K562 (cell line): Measurements from ENCODE around the gene SHOC1. TPM values are rescaled to one million over a fixed set of nuclear protein-coding genes. Genes with fewer than 3 reads are reported as not detected.

Experiments
- ATAC-seq: fragments of 200-7000 bp; cut with Tn5 transposase; 3 replicates; pipeline ENCODE4 v1.9.1; 2020; ENCODE audit warnings: moderate library complexity
- BruUV-seq: library from RNA; stranded (reverse); fragments of 400-500 nt; replicated peaks from 2 replicates; lab custom pipeline; 2021; lab: Mats Ljungman, UMichigan
- CTCF ChIA-PET: fragments of 300-600 bp; formaldehyde crosslinking; extraction: SDS; loops from one replicate; lab custom pipeline; 2021; ENCODE audit warnings: low intra/inter-chr PET ratio; lab: Yijun Ruan, JAX
- POLR2A ChIA-PET: fragments of 300-600, 350-650 bp; sonication (Branson Sonifier 250); formaldehyde crosslinking; extraction: SDS; loops from one replicate; lab custom pipeline; 2021; ENCODE audit warnings: antibody characterized with exemption, inconsistent platforms; lab: Yijun Ruan, JAX
- DNase-seq, 4 experiments: peaks; one replicate each; pipeline versions ENCODE4 v3.0.0 to v3.0.0-alpha.2; 2011 to 2018; ENCODE audit warnings: low spot score in 3 of 4, mixed read lengths in 3 of 4; ENCODE audit errors: extremely low read depth in 1 of 4
- FAIRE-seq: peaks from 2 replicates; lab custom pipeline; 2011; peaks lifted over from hg19 to GRCh38; lab: Jason Lieb, UNC
- H2AFZ ChIP-seq: 2 replicates; pipeline ENCODE4 v1.6.0; 2011; ENCODE audit warnings: low read depth, low read length, control low read depth, inconsistent platforms
- H3K27ac ChIP-seq: fragments of 200-600 bp; 3 replicates; pipeline ENCODE4 v1.8.0; 2011; ENCODE audit warnings: low read depth, mild to moderate bottlenecking, control low read depth, inconsistent platforms, low read length, moderate library complexity, mixed read lengths; ENCODE audit errors: extremely low read depth
- H3K27me3 ChIP-seq, 2 experiments: fragments of 300-600 bp in 1 of 2; 2 replicates in 1 of 2; 3 replicates in 1 of 2; pipeline versions ENCODE4 v1.6.0 to v1.8.0; 2011; ENCODE audit warnings: inconsistent platforms in 2 of 2, low read length in 2 of 2, mild to moderate bottlenecking in 1 of 2, mixed read lengths in 1 of 2, moderate library complexity in 1 of 2; ENCODE audit not compliant: control insufficient read depth in 2 of 2, insufficient read depth in 2 of 2
- H3K36me3 ChIP-seq: fragments of 300-600 bp; 3 replicates; pipeline ENCODE4 v1.8.0; 2011; ENCODE audit warnings: mild to moderate bottlenecking, low read length, inconsistent platforms; ENCODE audit not compliant: control insufficient read depth, insufficient read depth
- H3K4me1 ChIP-seq, 2 experiments: fragments of 200-600 bp in 1 of 2; replicated peaks in 1 of 2; 2 replicates in 1 of 2; 3 replicates in 1 of 2; pipeline versions ENCODE4 v1.5.1 to v1.8.0; 2011; ENCODE audit warnings: inconsistent platforms in 2 of 2, low read length in 2 of 2, mild to moderate bottlenecking in 1 of 2, mixed read lengths in 1 of 2, moderate library complexity in 1 of 2; ENCODE audit not compliant: control insufficient read depth in 2 of 2, insufficient read depth in 2 of 2
- H3K4me2 ChIP-seq: 2 replicates; pipeline ENCODE4 v1.6.1; 2011; ENCODE audit warnings: low read length, control low read depth, inconsistent platforms, mixed read lengths; ENCODE audit not compliant: insufficient read depth
- H3K4me3 ChIP-seq: fragments of 200-600 bp; sonication (generic), shearing (Covaris generic); 2 replicates; pipeline ENCODE4 v1.5.1; 2016; ENCODE audit warnings: control low read depth, inconsistent platforms
- H3K79me2 ChIP-seq: fragments of 200-600 bp; 3 replicates; pipeline ENCODE4 v1.8.0; 2011; ENCODE audit warnings: low read length, inconsistent platforms; ENCODE audit not compliant: control insufficient read depth, insufficient read depth
- H3K9ac ChIP-seq, 2 experiments: 2 replicates each; pipeline versions ENCODE4 v1.6.0 to v1.6.1; 2011; ENCODE audit warnings: low read depth in 2 of 2, low read length in 2 of 2, control low read depth in 1 of 2, inconsistent platforms in 1 of 2, mild to moderate bottlenecking in 1 of 2, mixed read lengths in 1 of 2; ENCODE audit not compliant: insufficient read depth in 1 of 2
- H3K9me1 ChIP-seq: one replicate; pipeline ENCODE4 v1.6.0; 2011; ENCODE audit warnings: inconsistent platforms, mild to moderate bottlenecking, low read length, moderate library complexity; ENCODE audit not compliant: control insufficient read depth, insufficient read depth
- H3K9me3 ChIP-seq: replicated peaks from 2 replicates; pipeline ENCODE4 v1.5.1; 2011; ENCODE audit warnings: low read depth, low read length, inconsistent platforms; ENCODE audit not compliant: control insufficient read depth, insufficient read depth
- H4K20me1 ChIP-seq: replicated peaks from 2 replicates; pipeline ENCODE4 v1.6.1; 2011; ENCODE audit warnings: low read length, inconsistent platforms, mixed read lengths; ENCODE audit not compliant: control insufficient read depth, insufficient read depth
- CREBBP ChIP-seq: IDR thresholded peaks from one replicate; pipeline ENCODE4 v1.6.1; 2012; ENCODE audit warnings: low read depth, mild to moderate bottlenecking, control low read depth, inconsistent platforms, low read length
- ELF4 ChIP-seq: fragments of 450-650 bp; formaldehyde crosslinking; IDR thresholded peaks from 2 replicates; pipeline ENCODE4 v1.4.0; 2022; ENCODE audit warnings: missing genetic modification characterization
- PURB ChIP-seq: sonication (generic); formaldehyde crosslinking; IDR thresholded peaks from 2 replicates; pipeline ENCODE4 v1.9.0; 2021; ENCODE audit warnings: low read depth, mild to moderate bottlenecking, missing genetic modification reagents
- STAT5A ChIP-seq: IDR thresholded peaks from 2 replicates; pipeline ENCODE4 v1.6.1; 2012; ENCODE audit warnings: low read length, inconsistent platforms, borderline replicate concordance
- ZBTB17 ChIP-seq: fragments of 450-650 bp; formaldehyde crosslinking; IDR thresholded peaks from 2 replicates; pipeline ENCODE4 v1.4.0; 2020; ENCODE audit warnings: mild to moderate bottlenecking
- ZNF184 ChIP-seq: sonication (generic); formaldehyde crosslinking; IDR thresholded peaks from 2 replicates; pipeline ENCODE4 v1.5.0; 2020; ENCODE audit warnings: missing genetic modification reagents
- WGBS: fragments of 100-300 bp; shearing (Covaris generic); methylation state at CpG from one replicate; pipeline ENCODE4 v1.1.6; 2016; ENCODE audit warnings: low coverage, mixed read lengths; ENCODE audit not compliant: insufficient coverage; ENCODE audit errors: missing lambda C conversion rate; 5-methylcytosine and 5-hydroxymethylcytosine counted together
- in situ Hi-C: fragments of 300-500 bp; cut with MboI; formaldehyde crosslinking; loops from 4 replicates; pipeline ENCODE4 v1.15.0; 2018; ENCODE audit warnings: inconsistent platforms, mixed read lengths
- intact Hi-C: fragments of 100-400 bp; cut with micrococcal nuclease; formaldehyde crosslinking; loops from 2 replicates; pipeline ENCODE4 v1.14.2; 2022
- polyA plus RNA-seq, 8 experiments: library from polyadenylated mRNA; depleted of rRNA in 4 of 8; stranded (reverse) in 5 of 8; unstranded in 3 of 8; fragments of >200 nt; fragmentation: Nextera tagmentation in 2 of 8; fragmentation: Illumina TruSeq in 1 of 8; extraction: Ambion mirVana in 2 of 8; extraction: Trizol in 1 of 8; gene quantifications; 2 replicates each; pipeline versions ENCODE4 v1.2.1 to v1.2.3, GENCODE V29; 2011 to 2014; ENCODE audit warnings: inconsistent platforms in 1 of 8, missing spikeins in 1 of 8
- total RNA-seq, 7 experiments: library from RNA; depleted of rRNA in 6 of 7; stranded (reverse); fragments of >200 nt in 6 of 7; fragmentation: Illumina TruSeq in 2 of 7; extraction: Trizol in 2 of 7; gene quantifications; 2 replicates each; pipeline versions ENCODE4 v1.2.1 to v1.2.3, GENCODE V29; 2011 to 2021; ENCODE audit warnings: low replicate concordance in 1 of 7
- TF ChIP-seq, protein P1 (sequence below): fragments of 200-400 bp; formaldehyde crosslinking; IDR thresholded peaks from 2 replicates; pipeline ENCODE4 v1.6.1; 2017; ENCODE audit warnings: mild to moderate bottlenecking, low read depth, low read length, moderate library complexity

Gene SHOC1
- total and polyA plus RNA-seq, 9 of the 15 experiments (the other 6 are each of a cell fraction or from before 2014, with no cell fraction given), result 0.03 to 0.09 (median 0.04) TPM; not detected in 6

DNA sequence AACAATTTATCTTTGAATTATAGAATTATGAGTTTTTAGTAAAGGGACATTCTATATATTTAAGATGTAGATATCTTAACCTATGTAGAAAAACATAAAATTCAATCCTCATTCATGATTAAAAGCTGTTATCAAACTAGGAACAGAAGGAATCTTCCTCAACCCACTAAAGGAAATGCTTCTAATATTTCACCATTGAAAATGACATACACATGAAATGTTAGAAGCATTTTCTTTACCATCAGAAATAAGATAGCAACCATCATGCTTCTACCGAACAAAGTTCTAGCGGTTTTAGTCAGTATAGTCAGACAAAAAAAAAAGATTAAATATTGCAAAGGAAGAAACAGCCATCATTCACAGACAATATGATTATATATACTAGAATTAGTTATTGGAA is 32.2 kb downstream of the SHOC1 start:
- 0% methylated on average over 2 of the region's 2 CpGs for WGBS
- POLR2A ChIA-PET, result no interaction called here
- Histone ChIP-seq H3K27me3 (no peaks in the 10 kb centered on the region), H3K9me3 (no peaks in the 10 kb centered on the region; the same call in 1 of the 2 replicates), H3K9me1 (no peaks in the 10 kb centered on the region), H3K79me2 (no peaks in the 10 kb centered on the region), H3K36me3 (no peaks in the 10 kb centered on the region), H3K4me3 (no peak overlapping the region), H3K9ac (no peak overlapping the region), H4K20me1 (no peaks in the 10 kb centered on the region), H3K27ac (no peak overlapping the region)
- ATAC-seq (no peak), FAIRE-seq (no peak), DNase-seq (no peak)
- in situ Hi-C loops, result loop anchor here (5.0 kb wide), 2 partner anchors 315 to 600 kb away; no protein-coding TSS in a partner anchor
- TF ChIP-seq STAT5A (no peak), ELF4 (CRISPR knock-in tag) (no peak), PURB (CRISPR knock-in tag) (no peak), CREBBP (no peak), ZNF184 (CRISPR knock-in tag) (no peak), ZBTB17 (no peak)
- TF ChIP-seq, protein P1, sequence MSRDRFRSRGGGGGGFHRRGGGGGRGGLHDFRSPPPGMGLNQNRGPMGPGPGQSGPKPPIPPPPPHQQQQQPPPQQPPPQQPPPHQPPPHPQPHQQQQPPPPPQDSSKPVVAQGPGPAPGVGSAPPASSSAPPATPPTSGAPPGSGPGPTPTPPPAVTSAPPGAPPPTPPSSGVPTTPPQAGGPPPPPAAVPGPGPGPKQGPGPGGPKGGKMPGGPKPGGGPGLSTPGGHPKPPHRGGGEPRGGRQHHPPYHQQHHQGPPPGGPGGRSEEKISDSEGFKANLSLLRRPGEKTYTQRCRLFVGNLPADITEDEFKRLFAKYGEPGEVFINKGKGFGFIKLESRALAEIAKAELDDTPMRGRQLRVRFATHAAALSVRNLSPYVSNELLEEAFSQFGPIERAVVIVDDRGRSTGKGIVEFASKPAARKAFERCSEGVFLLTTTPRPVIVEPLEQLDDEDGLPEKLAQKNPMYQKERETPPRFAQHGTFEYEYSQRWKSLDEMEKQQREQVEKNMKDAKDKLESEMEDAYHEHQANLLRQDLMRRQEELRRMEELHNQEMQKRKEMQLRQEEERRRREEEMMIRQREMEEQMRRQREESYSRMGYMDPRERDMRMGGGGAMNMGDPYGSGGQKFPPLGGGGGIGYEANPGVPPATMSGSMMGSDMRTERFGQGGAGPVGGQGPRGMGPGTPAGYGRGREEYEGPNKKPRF, result no peak
- TF ChIP-seq, all 486 proteins: peak for 0
- Histone ChIP-seq H3K4me2 (no peak overlapping the region), H3K4me1 (no peaks in the 10 kb centered on the region), H2AFZ (no peak overlapping the region)
- intact Hi-C loops, result loop anchor here (5.0 kb wide), 2 partner anchors 65 to 135 kb away; partner anchors contain the start of gene UGCG
- BruUV-seq, result no TSS peak
- CTCF ChIA-PET, result no interaction called here
